Esophagus muscularis mucosa (tissue), 3 donors: ENCODE measurements around the gene ANTXRL.

Experiments
- CTCF ChIP-seq, 3 experiments: fragments of 200-600 bp in 2 of 3; fragments of 450-650 bp in 1 of 3; sonication (generic) in 2 of 3; IDR thresholded peaks; one replicate each; pipeline ENCODE4 v1.5.1; 2017 to 2019; ENCODE audit warnings: antibody characterized with exemption in 3 of 3, mild to moderate bottlenecking in 2 of 3, moderate library complexity in 1 of 3
- POLR2A ChIP-seq: fragments of 450-650 bp; IDR thresholded peaks from one replicate; pipeline ENCODE4 v1.6.1; 2017; ENCODE audit warnings: antibody characterized with exemption, moderate library complexity, mild to moderate bottlenecking, low read depth

- TF ChIP-seq CTCF (IDR thresholded peaks at IDR 0.05), result no peak
- no peak for TF ChIP-seq POLR2A
Measured at GRCh38 chr10:46237815-46238510, 48.8 kb upstream of the ANTXRL start.
